GM12892 (cell line): ENCODE data around the gene CHAD.

Experiments used
- POLR2A ChIP-seq: IDR thresholded peaks from 2 replicates; pipeline ENCODE4 v1.6.1; 2011; ENCODE audit warnings: low read depth, low read length, control low read depth
- TAF1 ChIP-seq: IDR thresholded peaks from 2 replicates; pipeline ENCODE4 v1.6.1; 2011; ENCODE audit warnings: low read depth, mild to moderate bottlenecking, control low read depth, low read length, borderline replicate concordance

DNA sequence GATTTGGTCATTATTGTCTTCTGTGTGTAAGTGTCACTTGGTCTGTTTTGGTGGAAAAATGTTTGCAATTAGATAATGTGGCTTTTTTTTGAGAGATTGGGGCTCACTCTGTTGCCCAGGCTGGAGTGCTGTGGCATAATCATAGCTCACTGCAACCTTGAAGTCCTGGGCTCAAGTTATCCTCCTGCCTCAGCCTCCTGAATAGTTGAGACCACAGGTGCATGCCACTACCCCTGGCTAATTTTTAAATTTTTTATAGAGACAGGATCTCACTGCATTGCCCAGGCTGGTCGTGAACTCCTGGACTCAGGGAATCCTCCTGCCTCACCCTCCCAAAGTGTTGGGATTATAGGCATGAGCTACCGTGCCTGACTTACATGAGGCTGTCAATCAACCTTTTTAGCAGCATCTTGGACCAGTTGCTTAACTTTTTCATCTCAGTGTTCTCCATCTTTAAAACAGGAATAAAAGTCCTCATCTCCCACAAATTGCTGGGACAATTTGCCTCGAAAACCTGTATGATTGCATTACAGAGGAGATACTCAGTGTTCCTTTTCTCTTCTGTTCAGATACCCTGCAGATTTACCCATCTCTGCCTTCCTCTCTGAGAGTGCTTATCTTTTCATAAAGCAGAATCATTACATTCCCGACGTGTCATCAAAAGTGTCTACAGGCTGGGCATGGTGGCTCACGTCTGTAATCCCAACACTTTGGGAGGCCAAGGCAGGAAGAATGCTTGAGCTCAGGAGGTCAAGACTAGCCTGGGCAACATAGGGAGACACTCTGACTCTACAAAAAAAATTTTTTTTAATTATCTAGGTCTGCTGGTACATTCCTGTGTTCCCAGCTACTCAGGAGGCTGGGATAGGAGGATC, 23.6 kb downstream of the CHAD start:
- no peak for TF ChIP-seq POLR2A
- TF ChIP-seq TAF1 = no peak
